ENCODE measurements around the gene MRO.
"Not testable (repeated sequence)": the region's sequence is repeated elsewhere in the genome, so short reads cannot be mapped to it uniquely, and the experiment has no call there.

DNA sequence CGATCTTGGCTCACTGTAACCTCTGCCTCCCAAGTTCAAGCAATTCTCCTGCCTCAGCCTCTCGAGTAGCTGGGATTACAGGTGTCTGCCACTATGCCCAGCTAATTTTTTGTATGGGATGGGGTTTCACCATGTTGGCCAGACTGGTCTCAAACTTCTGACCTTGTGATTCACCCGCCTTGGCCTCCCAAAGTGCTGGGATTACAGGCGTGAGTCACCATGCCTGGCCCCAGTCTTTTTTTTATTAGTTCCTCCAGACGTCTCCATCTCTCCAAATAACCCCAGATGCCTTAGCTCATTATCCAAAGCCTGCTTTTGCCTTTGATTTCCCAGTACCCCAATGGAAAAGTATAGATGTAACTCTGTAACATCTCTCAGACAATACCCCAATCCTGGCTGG is 37.4 kb upstream of the MRO start:
- TF ChIP-seq, protein P1, sequence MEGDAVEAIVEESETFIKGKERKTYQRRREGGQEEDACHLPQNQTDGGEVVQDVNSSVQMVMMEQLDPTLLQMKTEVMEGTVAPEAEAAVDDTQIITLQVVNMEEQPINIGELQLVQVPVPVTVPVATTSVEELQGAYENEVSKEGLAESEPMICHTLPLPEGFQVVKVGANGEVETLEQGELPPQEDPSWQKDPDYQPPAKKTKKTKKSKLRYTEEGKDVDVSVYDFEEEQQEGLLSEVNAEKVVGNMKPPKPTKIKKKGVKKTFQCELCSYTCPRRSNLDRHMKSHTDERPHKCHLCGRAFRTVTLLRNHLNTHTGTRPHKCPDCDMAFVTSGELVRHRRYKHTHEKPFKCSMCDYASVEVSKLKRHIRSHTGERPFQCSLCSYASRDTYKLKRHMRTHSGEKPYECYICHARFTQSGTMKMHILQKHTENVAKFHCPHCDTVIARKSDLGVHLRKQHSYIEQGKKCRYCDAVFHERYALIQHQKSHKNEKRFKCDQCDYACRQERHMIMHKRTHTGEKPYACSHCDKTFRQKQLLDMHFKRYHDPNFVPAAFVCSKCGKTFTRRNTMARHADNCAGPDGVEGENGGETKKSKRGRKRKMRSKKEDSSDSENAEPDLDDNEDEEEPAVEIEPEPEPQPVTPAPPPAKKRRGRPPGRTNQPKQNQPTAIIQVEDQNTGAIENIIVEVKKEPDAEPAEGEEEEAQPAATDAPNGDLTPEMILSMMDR (IDR thresholded peaks at IDR 0.05) = not testable (repeated sequence)
- not testable (repeated sequence) for TF ChIP-seq POLR2A (IDR thresholded peaks at IDR 0.05)

Measured in thyroid gland (tissue), 4 donors.